CD14-positive monocyte (primary cell): ENCODE measurements around the gene CRIM1. TPM values are rescaled to one million over a fixed set of nuclear protein-coding genes. Genes with fewer than 3 reads are reported as not detected.

Source experiments
- DNase-seq, 3 donors: peaks; one replicate each; pipeline ENCODE4 v3.0.0-alpha.2; 2011 to 2022
- H2AFZ ChIP-seq: 2 replicates; pipeline ENCODE4 v1.6.0; 2012; ENCODE audit warnings: mild to moderate bottlenecking, low read depth, low read length, inconsistent platforms; ENCODE audit not compliant: insufficient read depth, poor library complexity, severe bottlenecking
- H3K27ac ChIP-seq, 2 donors: 1 replicate in 1 of 2; 2 replicates in 1 of 2; pipeline ENCODE4 v1.5.1; 2012 to 2013; ENCODE audit warnings: low read length in 2 of 2, control low read depth in 1 of 2, inconsistent platforms in 1 of 2, low read depth in 1 of 2, mild to moderate bottlenecking in 1 of 2
- H3K27me3 ChIP-seq, 2 donors: one replicate each; pipeline versions ENCODE4 v1.6.0 to v1.6.1; 2011 to 2013; ENCODE audit warnings: low read length in 2 of 2; ENCODE audit not compliant: control insufficient read depth in 2 of 2, insufficient read depth in 2 of 2
- H3K36me3 ChIP-seq, 2 donors: replicated peaks in 1 of 2; 1 replicate in 1 of 2; 2 replicates in 1 of 2; pipeline versions ENCODE4 v1.5.1 to v1.6.1; 2012 to 2013; ENCODE audit warnings: low read length in 2 of 2, control low read depth in 1 of 2, inconsistent platforms in 1 of 2, mild to moderate bottlenecking in 1 of 2; ENCODE audit not compliant: insufficient read depth in 2 of 2, control insufficient read depth in 1 of 2
- H3K4me1 ChIP-seq, 2 donors: 1 replicate in 1 of 2; 2 replicates in 1 of 2; pipeline versions ENCODE4 v1.5.1 to v1.6.1; 2012 to 2013; ENCODE audit warnings: low read length in 2 of 2, control low read depth in 1 of 2, inconsistent platforms in 1 of 2, mild to moderate bottlenecking in 1 of 2, moderate library complexity in 1 of 2; ENCODE audit not compliant: insufficient read depth in 2 of 2, control insufficient read depth in 1 of 2
- H3K4me2 ChIP-seq: replicated peaks from 2 replicates; pipeline ENCODE3; 2012; ENCODE audit warnings: low read length, moderate library complexity, mild to moderate bottlenecking; ENCODE audit not compliant: poor library complexity, severe bottlenecking; ENCODE audit errors: extremely low read depth
- H3K4me3 ChIP-seq, 3 experiments: fragments of 200-600 bp in 1 of 3; sonication (generic) in 1 of 3; replicated peaks in 1 of 3; 1 replicate in 2 of 3; 2 replicates in 1 of 3; pipeline ENCODE4 v1.5.1; 2011 to 2013; ENCODE audit warnings: low read length in 3 of 3, mild to moderate bottlenecking in 3 of 3, control low read depth in 2 of 3, low read depth in 2 of 3, inconsistent platforms in 1 of 3, moderate library complexity in 1 of 3
- H3K79me2 ChIP-seq: 2 replicates; pipeline ENCODE4 v1.6.0; 2012; ENCODE audit warnings: mild to moderate bottlenecking, control low read depth, inconsistent platforms, low read length, moderate library complexity; ENCODE audit not compliant: insufficient read depth
- H3K9ac ChIP-seq: 2 replicates; pipeline ENCODE4 v1.6.0; 2017; ENCODE audit warnings: low read length, mild to moderate bottlenecking; ENCODE audit not compliant: insufficient read depth, poor library complexity, severe bottlenecking
- H3K9me3 ChIP-seq, 2 donors: replicated peaks in 1 of 2; 1 replicate in 1 of 2; 2 replicates in 1 of 2; pipeline versions ENCODE4 v1.5.1 to v1.6.1; 2012 to 2013; ENCODE audit warnings: low read length in 2 of 2, control low read depth in 1 of 2; ENCODE audit not compliant: control insufficient read depth in 1 of 2, insufficient read depth in 1 of 2
- H4K20me1 ChIP-seq: 2 replicates; pipeline ENCODE4 v1.6.0; 2012; ENCODE audit warnings: mild to moderate bottlenecking, low read length, control low read depth, moderate library complexity; ENCODE audit not compliant: insufficient read depth
- H3K27ac Mint-ChIP-seq, 7 donors: one replicate each; pipeline ENCODE4 v1.8.0; 2020; ENCODE audit warnings: mild to moderate bottlenecking in 7 of 7, mixed read lengths in 7 of 7, moderate library complexity in 6 of 7, inconsistent platforms in 2 of 7
- H3K27me3 Mint-ChIP-seq, 3 donors: one replicate each; pipeline ENCODE4 v1.8.0; 2021 to 2022; ENCODE audit warnings: low read depth in 3 of 3, mild to moderate bottlenecking in 3 of 3, mixed read lengths in 3 of 3, moderate library complexity in 3 of 3, inconsistent platforms in 1 of 3
- H3K36me3 Mint-ChIP-seq, 2 donors: one replicate each; pipeline ENCODE4 v1.8.0; 2020; ENCODE audit warnings: mixed read lengths in 2 of 2, inconsistent platforms in 1 of 2, mild to moderate bottlenecking in 1 of 2
- H3K4me1 Mint-ChIP-seq: one replicate; pipeline ENCODE4 v1.8.0; 2020; ENCODE audit warnings: mild to moderate bottlenecking, mixed read lengths
- H3K4me3 Mint-ChIP-seq, 2 donors: one replicate each; pipeline ENCODE4 v1.8.0; 2020; ENCODE audit warnings: mild to moderate bottlenecking in 2 of 2, mixed read lengths in 2 of 2, moderate library complexity in 1 of 2
- H3K9me3 Mint-ChIP-seq, 7 donors: one replicate each; pipeline ENCODE4 v1.8.0; 2020 to 2022; ENCODE audit warnings: mixed read lengths in 7 of 7, mild to moderate bottlenecking in 6 of 7, moderate library complexity in 6 of 7, inconsistent platforms in 2 of 7
- CTCF ChIP-seq: fragments of 200-600 bp; IDR thresholded peaks from one replicate; pipeline ENCODE4 v1.8.0; 2022; ENCODE audit warnings: antibody characterized with exemption, mild to moderate bottlenecking
- WGBS: methylation state at CpG from one replicate; pipeline ENCODE4 v1.1.5; 2013; ENCODE audit warnings: missing lambda C conversion rate; ENCODE audit not compliant: insufficient coverage; 5-methylcytosine and 5-hydroxymethylcytosine counted together
- intact Hi-C, 2 donors: fragments of 100-400 bp; cut with micrococcal nuclease; formaldehyde crosslinking; loops; one replicate each; pipeline versions ENCODE4 v1.15.0 to v1.15.1; 2023
- polyA plus RNA-seq, 3 donors: library from polyadenylated mRNA; depleted of rRNA in 1 of 3; unstranded in 2 of 3; stranded (reverse) in 1 of 3; fragments of 300-500 nt in 2 of 3; fragments of >200 nt in 1 of 3; fragmentation: Illumina TruSeq in 2 of 3; gene quantifications; 1 replicate in 2 of 3; 2 replicates in 1 of 3; pipeline ENCODE4 v1.2.3, GENCODE V29; 2012 to 2021

The CRIM1 gene
- polyA plus RNA-seq, 3 donors: 0.08 to 0.27 TPM; not detected in 1

DNA sequence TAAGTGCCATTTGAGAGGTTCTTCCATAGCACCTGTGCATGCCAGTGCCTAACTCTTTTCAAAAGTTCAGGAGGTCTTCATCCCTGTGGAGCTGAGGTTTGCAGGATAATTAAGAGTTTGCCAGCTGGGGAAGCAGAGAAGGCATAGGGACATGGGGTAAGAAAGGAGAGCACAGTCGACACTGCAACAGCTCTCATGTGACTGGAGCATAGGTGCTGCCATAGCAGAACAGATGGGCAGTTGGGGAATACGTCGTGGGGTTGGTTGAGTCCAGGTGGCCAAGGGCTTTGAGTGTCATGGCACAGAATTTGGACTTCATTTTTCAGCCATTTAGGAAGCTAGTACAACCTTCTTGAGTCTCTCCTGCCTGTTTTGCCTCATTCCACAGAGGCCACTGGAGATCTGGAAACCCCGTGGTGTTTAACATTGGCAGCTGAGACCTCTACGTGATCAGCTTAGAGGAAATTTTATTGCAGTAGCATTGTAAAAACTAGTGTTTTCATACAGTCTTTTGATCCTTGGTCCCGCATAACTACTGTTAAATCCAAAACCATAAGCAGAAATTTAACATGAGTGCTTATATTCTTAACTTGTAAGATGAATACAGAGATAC lies 65.1 kb downstream of the CRIM1 start:
- H3K79me2 ChIP-seq: no peaks in the 10 kb centered on the region
- H3K9ac ChIP-seq: no peak overlapping the region
- 97% methylated on average over 3 of the region's 6 CpGs for whole genome bisulfite sequencing
- H3K27ac Mint-ChIP-seq: no peak overlapping the region
- H3K36me3 Mint-ChIP-seq: no peaks in the 10 kb centered on the region
- no peaks in the 10 kb centered on the region for H3K4me1 ChIP-seq
- TF ChIP-seq CTCF: no peak
- no peak overlapping the region for H2AFZ ChIP-seq
- no peak overlapping the region for H3K4me3 Mint-ChIP-seq
- H3K9me3 ChIP-seq: no peaks in the 10 kb centered on the region
- no peak overlapping the region for H3K4me3 ChIP-seq
- H3K4me1 Mint-ChIP-seq: no peaks in the 10 kb centered on the region
- peaks cover 0 to 1% (median 0%) of the 10 kb centered on the region in 3 donors for H3K27me3 Mint-ChIP-seq
- H3K4me2 ChIP-seq: no peak overlapping the region
- H3K27me3 ChIP-seq: no peaks in the 10 kb centered on the region
- no peaks in the 10 kb centered on the region for H4K20me1 ChIP-seq
- no peak for DNase-seq
- no peaks in the 10 kb centered on the region for H3K9me3 Mint-ChIP-seq
- no peaks in the 10 kb centered on the region for H3K36me3 ChIP-seq
- intact Hi-C loops: no loop called here
- no peak overlapping the region for H3K27ac ChIP-seq

- Histone ChIP-seq H3K9me3 (no peaks in the 10 kb centered on the region), H3K36me3 (no peaks in the 10 kb centered on the region), H3K27me3 (no peaks in the 10 kb centered on the region), H3K9ac (no peak overlapping the region), H3K4me2 (no peak overlapping the region), H2AFZ (no peak overlapping the region), H3K4me1 (no peaks in the 10 kb centered on the region), H3K27ac (no peak overlapping the region), H3K4me3 (no peak overlapping the region), H4K20me1 (no peaks in the 10 kb centered on the region), H3K79me2 (no peaks in the 10 kb centered on the region)
- no peaks in the 10 kb centered on the region for H3K9me3 Mint-ChIP-seq
- no peaks in the 10 kb centered on the region for H3K4me1 Mint-ChIP-seq
- no peak for DNase-seq
- H3K4me3 Mint-ChIP-seq: no peak overlapping the region
- intact Hi-C loops: no loop called here
- H3K27ac Mint-ChIP-seq: no peak overlapping the region
- peaks cover 0 to 1% (median 0%) of the 10 kb centered on the region in 3 donors for H3K27me3 Mint-ChIP-seq
- H3K36me3 Mint-ChIP-seq: no peaks in the 10 kb centered on the region
- no CpG with 5 or more reads among the region's 3 CpGs for WGBS
- no peak for TF ChIP-seq CTCF
Measured at GRCh38 chr2:36421379-36421778, 65.8 kb downstream of the CRIM1 start.
